Activated naive CD8-positive, alpha-beta T cell treated with anti-CD3 and anti-CD28 coated beads for 36 hours (primary cell): ENCODE results near the gene HS3ST1. TPM values are rescaled to one million over a fixed set of nuclear protein-coding genes. Genes with fewer than 3 reads are reported as not detected.

Experiments
- DNase-seq: peaks from one replicate; pipeline ENCODE4 v3.0.0; 2021
- H3K27ac Mint-ChIP-seq: one replicate; pipeline ENCODE4 v1.8.0; 2022; ENCODE audit warnings: mild to moderate bottlenecking, moderate library complexity, mixed read lengths
- H3K27me3 Mint-ChIP-seq: one replicate; pipeline ENCODE4 v1.8.0; 2022; ENCODE audit warnings: mild to moderate bottlenecking, mixed read lengths
- H3K36me3 Mint-ChIP-seq: one replicate; pipeline ENCODE4 v1.8.0; 2021; ENCODE audit warnings: mild to moderate bottlenecking, mixed read lengths
- H3K4me1 Mint-ChIP-seq: one replicate; pipeline ENCODE4 v1.8.0; 2021; ENCODE audit warnings: mixed read lengths
- H3K4me3 Mint-ChIP-seq: one replicate; pipeline ENCODE4 v1.8.0; 2022; ENCODE audit warnings: mild to moderate bottlenecking, moderate library complexity, mixed read lengths
- H3K9me3 Mint-ChIP-seq: one replicate; pipeline ENCODE4 v1.8.0; 2022; ENCODE audit warnings: mixed read lengths
- total RNA-seq, 2 experiments: library from RNA; stranded (reverse); gene quantifications; one replicate each; pipeline ENCODE4 v1.2.3, GENCODE V29; 2021

The HS3ST1 gene
- total RNA-seq, 2 experiments from 2014 or later = 0.04 to 0.33 TPM

GRCh38 chr4:11446155-11446811 is 17.6 kb upstream of the HS3ST1 start:
- peaks cover 8% of the 10 kb centered on the region for H3K27me3 Mint-ChIP-seq
- H3K4me3 Mint-ChIP-seq = no peak overlapping the region
- H3K27ac Mint-ChIP-seq = no peak overlapping the region
- no peaks in the 10 kb centered on the region for H3K9me3 Mint-ChIP-seq
- DNase-seq = no peak
- peaks cover 5% of the 10 kb centered on the region for H3K4me1 Mint-ChIP-seq
- H3K36me3 Mint-ChIP-seq = peaks cover 1% of the 10 kb centered on the region

- Mint-ChIP-seq H3K9me3 (no peaks in the 10 kb centered on the region), H3K27ac (no peak overlapping the region), H3K4me3 (no peak overlapping the region), H3K27me3 (no peaks in the 10 kb centered on the region), H3K4me1 (peaks cover 5% of the 10 kb centered on the region), H3K36me3 (no peaks in the 10 kb centered on the region)
- no peak for DNase-seq
Measured at GRCh38 chr4:11441194-11441556, 12.5 kb upstream of the HS3ST1 start.

DNA sequence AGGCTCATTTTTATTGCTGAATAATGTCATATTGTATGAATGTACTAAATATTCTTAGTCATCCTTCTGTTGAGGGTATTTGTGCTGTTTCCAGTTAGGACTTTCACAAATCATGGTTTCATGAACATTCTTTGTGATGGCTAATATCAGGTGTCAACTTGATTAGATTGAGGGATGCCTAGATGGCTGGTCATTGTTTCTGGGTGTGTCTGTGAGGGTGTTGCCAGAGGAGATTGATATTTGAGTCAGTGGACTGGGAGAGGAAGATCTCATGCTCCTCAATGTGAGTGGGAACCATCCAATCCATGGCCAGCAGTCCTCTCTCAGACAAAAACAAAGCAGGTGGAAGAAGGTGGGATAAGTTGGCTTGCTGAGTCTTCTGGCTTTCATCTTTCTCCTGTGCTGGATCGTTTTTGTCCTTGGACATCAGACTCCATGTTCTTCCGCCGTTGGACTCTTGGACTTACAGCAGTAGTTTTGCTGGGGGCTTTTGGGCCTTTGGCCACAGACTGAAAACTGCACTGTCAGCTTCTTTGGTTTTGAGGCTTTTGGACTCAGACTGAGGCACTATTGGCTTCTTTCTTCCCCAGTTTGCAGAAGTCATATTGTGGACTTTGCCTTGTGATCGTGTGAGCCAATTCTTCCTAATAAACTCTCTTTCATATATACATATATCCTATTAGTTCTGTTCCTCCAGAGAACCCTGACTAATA is 11.9 kb upstream of the HS3ST1 start:
- Mint-ChIP-seq H3K4me3 (no peak overlapping the region), H3K9me3 (no peaks in the 10 kb centered on the region), H3K27ac (no peak overlapping the region), H3K36me3 (no peaks in the 10 kb centered on the region), H3K27me3 (no peaks in the 10 kb centered on the region), H3K4me1 (peaks cover 5% of the 10 kb centered on the region)
- no peak for DNase-seq

GRCh38 chr4:11439836-11440235 is 11.1 kb upstream of the HS3ST1 start:
- Mint-ChIP-seq H3K27me3 (no peaks in the 10 kb centered on the region), H3K27ac (no peak overlapping the region), H3K4me1 (peaks cover 5% of the 10 kb centered on the region)

DNA sequence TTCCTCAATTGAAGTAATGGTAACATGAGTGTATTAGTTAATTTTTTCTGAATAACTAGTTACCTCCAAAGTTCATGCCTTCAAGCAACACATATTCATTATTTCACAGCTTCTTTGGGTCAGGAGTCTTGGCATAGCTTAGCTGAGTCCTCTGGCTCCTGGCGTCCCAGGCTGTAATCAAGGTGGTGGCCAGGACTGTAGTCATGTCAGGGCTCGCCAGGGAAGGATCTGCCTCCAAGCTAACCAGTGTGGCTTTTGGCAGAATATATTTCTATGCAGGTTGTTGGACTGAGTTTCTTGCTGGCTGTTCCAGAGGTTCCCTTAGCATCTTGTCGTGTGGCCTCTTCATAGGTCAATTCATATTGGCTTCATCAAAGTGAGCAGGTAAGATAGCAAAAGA is 10.0 kb upstream of the HS3ST1 start:
- Mint-ChIP-seq H3K4me3 (no peak overlapping the region), H3K9me3 (no peaks in the 10 kb centered on the region), H3K27me3 (no peaks in the 10 kb centered on the region), H3K27ac (no peak overlapping the region), H3K36me3 (no peaks in the 10 kb centered on the region), H3K4me1 (peaks cover 5% of the 10 kb centered on the region)
- DNase-seq = no peak

More at GRCh38 chr4:11439836-11440235, 11.1 kb upstream of the HS3ST1 start:
- no peak for DNase-seq
- H3K4me3 Mint-ChIP-seq = no peak overlapping the region
- no peaks in the 10 kb centered on the region for H3K9me3 Mint-ChIP-seq
- no peaks in the 10 kb centered on the region for H3K36me3 Mint-ChIP-seq

DNA sequence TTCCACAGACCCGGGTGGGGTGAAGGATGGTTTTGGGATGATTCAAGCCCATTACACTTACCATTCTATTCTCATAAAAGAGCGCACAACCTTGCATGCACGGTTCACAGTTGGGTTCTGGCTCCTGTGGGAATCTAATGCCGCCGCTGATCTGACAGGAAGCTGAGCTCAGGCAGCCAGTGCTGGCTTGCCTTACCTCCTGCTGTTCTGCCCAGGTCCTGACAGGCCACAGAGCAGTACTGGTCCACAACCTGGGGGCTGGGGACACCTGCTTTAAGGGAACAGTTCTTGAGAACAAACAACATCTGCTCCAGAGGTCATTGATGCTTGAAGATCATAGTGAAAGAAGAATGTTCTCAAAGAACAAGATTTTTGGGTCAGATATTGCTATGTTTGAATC is 8.0 kb upstream of the HS3ST1 start:
- Mint-ChIP-seq H3K27me3 (no peaks in the 10 kb centered on the region), H3K4me1 (no peaks in the 10 kb centered on the region), H3K27ac (no peak overlapping the region), H3K9me3 (no peaks in the 10 kb centered on the region), H3K36me3 (no peaks in the 10 kb centered on the region), H3K4me3 (no peak overlapping the region)
- no peak for DNase-seq

- Mint-ChIP-seq H3K36me3 (no peaks in the 10 kb centered on the region), H3K9me3 (no peaks in the 10 kb centered on the region), H3K27ac (no peak overlapping the region), H3K27me3 (peaks cover 6% of the 10 kb centered on the region), H3K4me3 (no peak overlapping the region), H3K4me1 (peaks cover 2% of the 10 kb centered on the region)
- DNase-seq = no peak
Measured at GRCh38 chr4:11436084-11436483, 7.4 kb upstream of the HS3ST1 start.

GRCh38 chr4:11435557-11435956 is 6.9 kb upstream of the HS3ST1 start:
- H3K4me3 Mint-ChIP-seq = no peak overlapping the region
- no peaks in the 10 kb centered on the region for H3K36me3 Mint-ChIP-seq
- no peak for DNase-seq
- peaks cover 6% of the 10 kb centered on the region for H3K27me3 Mint-ChIP-seq
- H3K4me1 Mint-ChIP-seq = peaks cover 2% of the 10 kb centered on the region
- no peak overlapping the region for H3K27ac Mint-ChIP-seq
- H3K9me3 Mint-ChIP-seq = no peaks in the 10 kb centered on the region

- Mint-ChIP-seq H3K27me3 (peaks cover 40% of the 10 kb centered on the region), H3K36me3 (no peaks in the 10 kb centered on the region), H3K4me3 (no peak overlapping the region), H3K27ac (no peak overlapping the region), H3K9me3 (no peaks in the 10 kb centered on the region), H3K4me1 (peaks cover 12% of the 10 kb centered on the region)
- DNase-seq = no peak
Measured at GRCh38 chr4:11431111-11431510, 2.4 kb upstream of the HS3ST1 start.

DNA sequence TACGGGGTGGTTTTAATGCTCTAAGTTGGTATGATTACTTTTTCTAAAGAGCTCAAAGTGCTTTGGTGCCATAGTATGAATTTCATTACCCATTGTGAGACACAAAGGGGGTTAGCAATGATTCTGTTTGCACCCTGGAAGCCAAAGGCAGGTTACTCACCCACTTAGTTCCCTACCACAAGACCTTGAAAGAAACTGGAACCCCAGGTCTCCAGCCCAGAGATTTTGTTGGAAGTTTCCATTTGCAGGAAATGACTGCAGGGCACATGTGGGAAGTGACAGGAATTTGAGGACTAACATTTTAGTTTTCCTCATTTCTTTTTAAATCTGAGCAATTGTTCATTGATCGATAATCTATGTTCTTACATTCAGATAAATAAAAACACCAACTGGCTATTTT is 1.8 kb upstream of the HS3ST1 start:
- Mint-ChIP-seq H3K27ac (no peak overlapping the region), H3K4me1 (peaks cover 12% of the 10 kb centered on the region), H3K27me3 (peaks cover 40% of the 10 kb centered on the region), H3K36me3 (no peaks in the 10 kb centered on the region), H3K9me3 (no peaks in the 10 kb centered on the region), H3K4me3 (no peak overlapping the region)
- DNase-seq = no peak

DNA sequence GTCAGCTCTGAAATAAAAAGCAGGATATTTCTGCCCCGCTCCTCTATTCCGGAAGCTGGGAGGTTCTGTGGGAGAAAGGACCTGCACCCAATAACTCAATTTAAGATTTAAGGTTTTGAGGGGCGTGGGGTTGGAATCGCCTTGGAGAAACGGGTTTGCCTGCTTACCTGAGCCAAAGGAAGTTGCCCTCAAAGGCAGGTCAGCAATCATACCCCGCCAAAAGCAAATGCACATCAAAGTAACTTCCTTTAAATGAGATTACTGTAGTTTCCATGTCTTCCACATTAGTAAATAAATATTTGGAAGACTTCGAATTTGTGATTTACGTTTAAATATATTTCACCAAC is 978 bp upstream of the HS3ST1 start:
- Mint-ChIP-seq H3K9me3 (no peaks in the 10 kb centered on the region), H3K4me3 (peak overlapping the region; percentile 73), H3K27ac (no peak overlapping the region), H3K27me3 (peaks cover 40% of the 10 kb centered on the region), H3K36me3 (no peaks in the 10 kb centered on the region), H3K4me1 (peaks cover 12% of the 10 kb centered on the region)
- DNase-seq = no peak

GRCh38 chr4:11428899-11429698 is 405 bp upstream of the HS3ST1 start:
- H3K4me1 Mint-ChIP-seq = peaks cover 12% of the 10 kb centered on the region
- no peaks in the 10 kb centered on the region for H3K9me3 Mint-ChIP-seq
- peak; percentile 58 for DNase-seq
- H3K36me3 Mint-ChIP-seq = no peaks in the 10 kb centered on the region
- no peak overlapping the region for H3K27ac Mint-ChIP-seq
- H3K4me3 Mint-ChIP-seq = peak overlapping the region; percentile 73
- peaks cover 40% of the 10 kb centered on the region for H3K27me3 Mint-ChIP-seq

DNA sequence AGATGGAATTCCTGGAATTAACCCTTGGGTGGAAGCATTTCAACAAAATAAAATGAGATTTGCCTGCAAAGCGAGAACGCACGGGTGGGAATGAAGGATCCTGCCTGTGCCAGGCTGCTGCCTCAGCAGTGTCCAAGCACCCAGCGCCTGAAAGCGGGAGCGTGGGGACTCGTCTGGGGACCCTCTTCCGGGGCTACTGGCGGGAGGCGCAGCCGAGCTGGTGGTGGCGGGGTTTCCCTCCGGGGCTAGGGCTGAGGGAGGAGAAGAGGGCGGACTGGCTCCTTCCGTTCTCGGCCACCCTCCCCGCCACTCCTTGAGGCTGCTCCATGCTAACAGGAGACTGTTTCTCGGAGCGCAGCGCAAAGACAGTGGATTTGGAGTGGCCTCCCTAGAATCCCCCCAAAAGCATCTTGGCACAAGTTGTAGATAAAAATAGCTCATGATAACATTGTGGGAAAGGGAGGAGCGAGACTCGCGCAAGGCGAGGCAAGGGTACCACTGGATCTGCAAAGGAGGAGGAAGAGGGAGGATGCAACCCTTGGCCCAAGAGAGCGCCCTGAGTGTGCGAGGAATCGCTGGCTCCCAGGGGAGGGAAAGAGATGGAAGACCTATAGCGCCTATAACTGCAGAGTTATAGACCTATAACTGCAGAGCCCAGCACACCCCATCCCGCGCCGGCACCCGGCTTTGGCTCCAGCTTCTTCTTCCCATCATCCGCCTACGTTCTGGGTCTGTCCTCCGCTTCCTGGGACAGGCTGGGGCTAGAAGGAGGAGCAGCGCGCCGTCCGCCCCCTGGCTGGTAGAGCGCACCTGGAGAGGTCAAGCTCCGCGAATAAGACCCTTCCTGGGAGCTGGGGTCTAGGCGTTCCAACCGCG is 1.3 kb downstream of the HS3ST1 start:
- DNase-seq = no peak
- Mint-ChIP-seq H3K4me1 (peaks cover 12% of the 10 kb centered on the region), H3K4me3 (peak overlapping the region; percentile 73), H3K27me3 (peaks cover 40% of the 10 kb centered on the region), H3K36me3 (no peaks in the 10 kb centered on the region), H3K9me3 (no peaks in the 10 kb centered on the region), H3K27ac (no peak overlapping the region)

DNA sequence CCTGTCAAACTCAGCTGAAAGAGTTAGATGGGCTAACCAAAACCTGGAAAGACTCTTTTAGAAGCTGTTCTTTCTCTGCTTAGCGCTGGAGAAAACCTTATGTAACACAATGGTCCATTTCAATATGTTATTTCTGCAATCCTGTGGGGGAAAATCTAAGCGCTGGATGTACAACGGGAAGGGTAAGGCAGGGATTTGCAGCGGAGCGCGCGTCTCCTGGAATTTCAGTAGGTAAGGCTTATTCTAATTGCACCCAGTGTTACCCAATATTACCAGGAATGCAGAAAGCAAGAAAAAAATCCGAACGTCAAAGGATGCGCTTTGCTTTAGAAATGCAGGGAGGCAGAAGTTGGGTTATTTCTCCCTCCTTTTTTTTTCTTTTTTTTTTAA is 2.0 kb downstream of the HS3ST1 start:
- no peak for DNase-seq
- no peaks in the 10 kb centered on the region for H3K36me3 Mint-ChIP-seq
- no peak overlapping the region for H3K27ac Mint-ChIP-seq
- H3K9me3 Mint-ChIP-seq = no peaks in the 10 kb centered on the region
- peaks cover 40% of the 10 kb centered on the region for H3K27me3 Mint-ChIP-seq
- peaks cover 12% of the 10 kb centered on the region for H3K4me1 Mint-ChIP-seq
- H3K4me3 Mint-ChIP-seq = no peak overlapping the region

DNA sequence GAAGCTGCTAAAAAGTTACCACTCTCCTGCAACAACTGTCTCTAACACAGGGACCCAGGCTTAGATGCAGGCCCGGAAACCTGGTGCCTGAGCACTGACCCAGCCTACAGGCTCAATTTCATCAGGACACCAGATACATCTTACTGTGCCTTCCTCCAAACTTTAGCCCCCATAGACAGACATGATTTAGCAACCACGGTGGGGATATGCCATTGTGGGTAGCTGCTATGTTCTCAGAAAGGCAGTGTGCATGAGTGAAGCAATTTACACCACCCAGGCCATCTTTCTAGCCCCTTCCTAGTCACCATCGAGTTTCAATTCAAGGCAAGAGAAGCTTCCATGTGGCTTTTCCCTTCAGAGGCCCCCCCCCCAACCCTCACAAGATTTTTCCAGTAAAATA is 2.7 kb downstream of the HS3ST1 start:
- Mint-ChIP-seq H3K27me3 (peaks cover 34% of the 10 kb centered on the region), H3K4me3 (no peak overlapping the region), H3K27ac (no peak overlapping the region), H3K36me3 (no peaks in the 10 kb centered on the region), H3K4me1 (peaks cover 11% of the 10 kb centered on the region), H3K9me3 (no peaks in the 10 kb centered on the region)
- no peak for DNase-seq
